ENCODE data around the gene PRKCZ.

Gene PRKCZ

DNA sequence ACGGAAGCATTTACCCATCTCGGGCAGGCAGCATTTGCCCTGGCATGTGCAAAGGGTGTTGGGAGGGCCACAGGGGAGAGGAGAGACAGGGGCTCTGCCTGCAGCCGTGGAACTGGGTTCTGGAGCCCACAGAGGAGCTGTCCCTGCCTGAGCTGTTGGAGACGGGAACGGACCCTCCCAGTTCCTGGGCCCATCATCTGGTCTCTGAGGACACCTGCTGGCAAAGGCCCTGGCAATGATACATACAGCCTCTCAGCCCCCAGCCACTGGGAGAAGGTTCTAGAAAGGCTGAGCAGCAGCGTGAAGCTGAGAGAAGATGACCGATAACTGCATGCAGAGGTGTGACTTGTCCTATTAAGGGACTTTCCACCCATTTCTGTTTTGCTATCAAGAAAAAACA, 113.0 kb downstream of the PRKCZ start:
- H3K4me3 Mint-ChIP-seq: no peak overlapping the region
- H3K4me1 Mint-ChIP-seq: peaks cover 5% of the 10 kb centered on the region
- H3K27ac Mint-ChIP-seq: no peak overlapping the region
- H3K9me3 Mint-ChIP-seq: peaks cover 8% of the 10 kb centered on the region
- TF ChIP-seq, protein P1, sequence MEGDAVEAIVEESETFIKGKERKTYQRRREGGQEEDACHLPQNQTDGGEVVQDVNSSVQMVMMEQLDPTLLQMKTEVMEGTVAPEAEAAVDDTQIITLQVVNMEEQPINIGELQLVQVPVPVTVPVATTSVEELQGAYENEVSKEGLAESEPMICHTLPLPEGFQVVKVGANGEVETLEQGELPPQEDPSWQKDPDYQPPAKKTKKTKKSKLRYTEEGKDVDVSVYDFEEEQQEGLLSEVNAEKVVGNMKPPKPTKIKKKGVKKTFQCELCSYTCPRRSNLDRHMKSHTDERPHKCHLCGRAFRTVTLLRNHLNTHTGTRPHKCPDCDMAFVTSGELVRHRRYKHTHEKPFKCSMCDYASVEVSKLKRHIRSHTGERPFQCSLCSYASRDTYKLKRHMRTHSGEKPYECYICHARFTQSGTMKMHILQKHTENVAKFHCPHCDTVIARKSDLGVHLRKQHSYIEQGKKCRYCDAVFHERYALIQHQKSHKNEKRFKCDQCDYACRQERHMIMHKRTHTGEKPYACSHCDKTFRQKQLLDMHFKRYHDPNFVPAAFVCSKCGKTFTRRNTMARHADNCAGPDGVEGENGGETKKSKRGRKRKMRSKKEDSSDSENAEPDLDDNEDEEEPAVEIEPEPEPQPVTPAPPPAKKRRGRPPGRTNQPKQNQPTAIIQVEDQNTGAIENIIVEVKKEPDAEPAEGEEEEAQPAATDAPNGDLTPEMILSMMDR (IDR thresholded peaks at IDR 0.05; ENCODE audit: unreplicated experiment in 3 of 3): no peak
- H3K27me3 Mint-ChIP-seq (ENCODE audit: low read depth): peaks cover 7% of the 10 kb centered on the region
- H3K36me3 Mint-ChIP-seq (ENCODE audit: low read depth): peaks cover 35% of the 10 kb centered on the region

DNA sequence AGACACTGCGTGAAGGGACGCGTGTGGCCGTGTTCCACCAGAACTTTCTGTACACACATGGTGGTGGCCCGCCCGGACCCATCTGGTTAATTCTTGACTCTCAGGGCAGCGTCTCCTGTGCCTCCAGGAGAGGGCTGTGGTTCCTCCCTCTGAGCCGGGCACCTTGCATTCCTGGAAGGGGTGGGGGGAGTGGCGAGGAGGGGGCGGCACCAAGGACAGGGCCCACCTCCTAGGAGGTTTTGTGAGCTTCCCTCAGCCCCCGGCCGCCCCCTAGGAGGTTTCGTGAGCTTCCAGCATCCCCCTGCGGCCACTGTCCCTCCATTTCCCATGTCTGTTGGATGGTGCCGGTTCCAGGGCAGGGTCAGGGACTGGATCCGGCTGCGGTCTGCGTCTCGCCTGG, 115.4 kb downstream of the PRKCZ start:
- TF ChIP-seq, protein P1 (IDR thresholded peaks at IDR 0.05; ENCODE audit: unreplicated experiment in 3 of 3): no peak
- peaks cover 11% of the 10 kb centered on the region for H3K27me3 Mint-ChIP-seq (ENCODE audit: low read depth)
- H3K9me3 Mint-ChIP-seq: peaks cover 8% of the 10 kb centered on the region
- H3K27ac Mint-ChIP-seq: no peak overlapping the region
- no peak overlapping the region for H3K4me3 Mint-ChIP-seq
- H3K4me1 Mint-ChIP-seq: peaks cover 6% of the 10 kb centered on the region
- H3K36me3 Mint-ChIP-seq (ENCODE audit: low read depth): peaks cover 29% of the 10 kb centered on the region

DNA sequence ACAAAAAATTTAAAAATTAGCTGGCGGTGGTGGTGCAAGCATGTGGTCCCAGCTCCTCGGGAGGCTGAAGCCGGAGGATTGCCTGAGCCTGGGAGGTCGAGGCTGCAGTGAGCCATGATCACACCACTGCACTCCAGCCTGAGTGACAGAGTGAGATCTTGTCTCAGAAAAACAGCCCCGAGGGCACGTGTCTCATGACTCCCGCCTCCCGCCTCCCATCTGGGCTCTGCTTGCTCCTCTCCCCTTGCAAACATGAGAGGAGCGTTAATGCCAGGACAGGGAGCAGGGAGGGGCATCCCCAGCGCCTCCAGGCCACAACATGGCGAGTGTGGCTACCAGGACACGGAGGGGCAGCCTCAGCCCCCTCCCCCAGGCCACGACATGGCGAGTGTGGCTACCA, 116.0 kb downstream of the PRKCZ start:
- Mint-ChIP-seq H3K36me3 (ENCODE audit: low read depth) (peaks cover 29% of the 10 kb centered on the region), H3K27ac (no peak overlapping the region), H3K9me3 (peaks cover 8% of the 10 kb centered on the region), H3K27me3 (ENCODE audit: low read depth) (peaks cover 11% of the 10 kb centered on the region), H3K4me1 (peaks cover 6% of the 10 kb centered on the region), H3K4me3 (no peak overlapping the region)
- TF ChIP-seq, protein P1 (IDR thresholded peaks at IDR 0.05; ENCODE audit: unreplicated experiment in 3 of 3): no peak

DNA sequence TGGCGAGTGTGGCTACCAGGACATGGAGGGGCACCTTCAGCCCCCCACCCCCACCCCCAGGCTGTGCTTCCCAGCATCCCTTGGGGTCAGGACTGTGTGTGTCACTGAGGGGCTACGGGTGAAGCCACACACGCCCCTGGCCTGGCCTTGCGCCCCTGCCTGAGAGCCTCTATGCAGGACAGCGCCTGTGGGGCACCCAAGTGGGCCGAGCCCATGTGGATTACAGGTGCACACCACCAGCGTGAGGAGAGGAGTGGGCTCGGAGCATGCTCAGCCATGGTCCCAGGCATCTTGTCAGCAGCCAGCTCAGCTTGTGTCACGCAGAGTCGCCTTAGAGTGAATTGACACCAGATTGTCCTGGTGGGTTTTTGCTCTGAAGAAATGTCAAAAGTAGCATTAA, 116.5 kb downstream of the PRKCZ start:
- H3K27ac Mint-ChIP-seq: no peak overlapping the region
- H3K4me3 Mint-ChIP-seq: no peak overlapping the region
- H3K36me3 Mint-ChIP-seq (ENCODE audit: low read depth): peaks cover 26% of the 10 kb centered on the region
- peaks cover 8% of the 10 kb centered on the region for H3K9me3 Mint-ChIP-seq
- TF ChIP-seq, protein P1 (IDR thresholded peaks at IDR 0.05; ENCODE audit: unreplicated experiment in 3 of 3): no peak
- H3K4me1 Mint-ChIP-seq: peaks cover 6% of the 10 kb centered on the region
- H3K27me3 Mint-ChIP-seq (ENCODE audit: low read depth): peaks cover 11% of the 10 kb centered on the region

DNA sequence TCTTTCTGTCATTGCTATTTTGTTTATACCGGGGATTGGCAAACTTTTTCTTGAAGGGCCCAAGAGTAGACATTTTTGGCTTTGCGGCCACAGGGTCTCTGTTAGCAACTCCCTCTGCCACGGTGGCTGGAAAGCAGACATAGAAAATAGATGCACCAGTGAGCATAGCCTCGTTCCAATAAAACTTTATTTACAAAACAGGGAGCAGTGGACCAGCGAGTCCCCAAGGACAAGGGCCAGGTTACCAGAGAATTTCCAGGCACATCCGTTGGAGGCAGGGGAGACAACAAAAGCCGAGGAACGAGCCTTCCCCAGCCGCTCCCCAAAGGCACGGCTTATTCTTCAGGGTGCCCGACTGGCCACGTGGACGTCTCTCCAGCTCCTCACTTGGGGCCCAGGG, 117.9 kb downstream of the PRKCZ start:
- Mint-ChIP-seq H3K4me3 (no peak overlapping the region), H3K4me1 (peaks cover 6% of the 10 kb centered on the region), H3K36me3 (ENCODE audit: low read depth) (peaks cover 18% of the 10 kb centered on the region), H3K27ac (no peak overlapping the region), H3K9me3 (peaks cover 5% of the 10 kb centered on the region), H3K27me3 (ENCODE audit: low read depth) (peaks cover 8% of the 10 kb centered on the region)
- TF ChIP-seq, protein P1 (IDR thresholded peaks at IDR 0.05; ENCODE audit: unreplicated experiment in 3 of 3): no peak

DNA sequence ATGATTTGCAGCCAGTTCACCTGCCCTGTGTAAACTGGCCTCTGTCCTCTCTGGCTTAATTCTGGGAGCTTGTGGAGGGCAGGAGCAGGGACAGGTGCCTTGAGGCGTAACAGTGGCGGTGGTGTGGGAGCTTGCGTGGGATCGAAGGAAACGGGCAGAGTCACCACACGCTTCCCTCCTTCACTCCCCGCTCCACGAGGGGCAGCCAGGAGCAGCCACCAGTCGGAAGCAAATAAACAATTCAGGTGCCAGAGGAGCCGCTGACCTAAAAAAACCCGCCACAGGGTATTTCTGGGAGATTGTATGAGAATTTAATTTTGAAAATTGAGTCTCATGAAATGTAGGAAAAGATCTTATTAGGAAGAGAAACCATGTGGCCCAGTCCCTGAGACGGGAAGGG, 118.3 kb downstream of the PRKCZ start:
- peaks cover 4% of the 10 kb centered on the region for H3K9me3 Mint-ChIP-seq

More for the DNA sequence above, 118.3 kb downstream of the PRKCZ start:
- no peak overlapping the region for H3K4me3 Mint-ChIP-seq
- H3K27ac Mint-ChIP-seq: no peak overlapping the region
- H3K4me1 Mint-ChIP-seq: peaks cover 6% of the 10 kb centered on the region
- peaks cover 8% of the 10 kb centered on the region for H3K27me3 Mint-ChIP-seq (ENCODE audit: low read depth)
- TF ChIP-seq, protein P1 (IDR thresholded peaks at IDR 0.05; ENCODE audit: unreplicated experiment in 3 of 3): no peak
- peaks cover 14% of the 10 kb centered on the region for H3K36me3 Mint-ChIP-seq (ENCODE audit: low read depth)
